HEK293 (cell line): ENCODE measurements around the gene PLCL1.

Experiments
- YY1 ChIP-seq: fragments of 450-650 bp; formaldehyde crosslinking; IDR thresholded peaks from 2 replicates; pipeline ENCODE4 v1.5.1; 2018; ENCODE audit warnings: missing biosample characterization, missing genetic modification characterization
- ZBTB20 ChIP-seq: fragments of 450-650 bp; formaldehyde crosslinking; IDR thresholded peaks from 2 replicates; pipeline ENCODE4 v1.5.1; 2016; ENCODE audit warnings: missing biosample characterization, missing genetic modification characterization
- ZNF776 ChIP-seq: fragments of 450-650 bp; formaldehyde crosslinking; IDR thresholded peaks from 2 replicates; pipeline ENCODE4 v1.5.0; 2017; ENCODE audit warnings: missing biosample characterization, missing genetic modification characterization, borderline replicate concordance
- TF ChIP-seq, protein P1 (sequence below): fragments of 450-650 bp; formaldehyde crosslinking; IDR thresholded peaks from 2 replicates; pipeline ENCODE4 v1.5.1; 2016; ENCODE audit warnings: missing biosample characterization, missing genetic modification characterization

DNA sequence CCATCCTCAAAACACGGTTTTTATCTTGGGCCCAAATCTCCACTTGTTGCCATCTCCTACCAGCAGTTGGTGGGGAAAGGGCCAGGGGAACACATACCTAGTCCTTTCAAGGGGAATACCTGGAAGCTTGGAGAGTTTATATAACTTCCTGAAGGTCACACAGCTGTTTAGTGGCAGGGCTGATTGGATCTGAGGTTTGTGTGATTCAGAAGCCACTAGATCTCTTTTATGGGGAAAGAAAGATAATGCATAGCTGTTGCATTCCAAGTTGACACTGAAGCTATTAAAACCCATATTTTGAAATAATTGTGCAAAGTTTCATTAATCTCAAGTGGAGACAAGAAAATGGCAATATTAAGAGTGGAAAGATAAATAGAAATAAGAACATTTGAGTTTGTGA is 134.2 kb downstream of the PLCL1 start:
- TF ChIP-seq ZBTB20 (tag by site-specific recombination) (no peak), ZNF776 (tag by site-specific recombination) (no peak), YY1 (tag by site-specific recombination) (no peak)
- TF ChIP-seq, protein P1, sequence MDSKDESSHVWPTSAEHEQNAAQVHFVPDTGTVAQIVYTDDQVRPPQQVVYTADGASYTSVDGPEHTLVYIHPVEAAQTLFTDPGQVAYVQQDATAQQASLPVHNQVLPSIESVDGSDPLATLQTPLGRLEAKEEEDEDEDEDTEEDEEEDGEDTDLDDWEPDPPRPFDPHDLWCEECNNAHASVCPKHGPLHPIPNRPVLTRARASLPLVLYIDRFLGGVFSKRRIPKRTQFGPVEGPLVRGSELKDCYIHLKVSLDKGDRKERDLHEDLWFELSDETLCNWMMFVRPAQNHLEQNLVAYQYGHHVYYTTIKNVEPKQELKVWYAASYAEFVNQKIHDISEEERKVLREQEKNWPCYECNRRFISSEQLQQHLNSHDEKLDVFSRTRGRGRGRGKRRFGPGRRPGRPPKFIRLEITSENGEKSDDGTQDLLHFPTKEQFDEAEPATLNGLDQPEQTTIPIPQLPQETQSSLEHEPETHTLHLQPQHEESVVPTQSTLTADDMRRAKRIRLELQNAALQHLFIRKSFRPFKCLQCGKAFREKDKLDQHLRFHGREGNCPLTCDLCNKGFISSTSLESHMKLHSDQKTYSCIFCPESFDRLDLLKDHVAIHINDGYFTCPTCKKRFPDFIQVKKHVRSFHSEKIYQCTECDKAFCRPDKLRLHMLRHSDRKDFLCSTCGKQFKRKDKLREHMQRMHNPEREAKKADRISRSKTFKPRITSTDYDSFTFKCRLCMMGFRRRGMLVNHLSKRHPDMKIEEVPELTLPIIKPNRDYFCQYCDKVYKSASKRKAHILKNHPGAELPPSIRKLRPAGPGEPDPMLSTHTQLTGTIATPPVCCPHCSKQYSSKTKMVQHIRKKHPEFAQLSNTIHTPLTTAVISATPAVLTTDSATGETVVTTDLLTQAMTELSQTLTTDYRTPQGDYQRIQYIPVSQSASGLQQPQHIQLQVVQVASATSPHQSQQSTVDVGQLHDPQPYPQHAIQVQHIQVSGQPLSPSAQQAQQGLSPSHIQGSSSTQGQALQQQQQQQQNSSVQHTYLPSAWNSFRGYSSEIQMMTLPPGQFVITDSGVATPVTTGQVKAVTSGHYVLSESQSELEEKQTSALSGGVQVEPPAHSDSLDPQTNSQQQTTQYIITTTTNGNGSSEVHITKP, result no peak
